Stimulated activated CD4-positive, alpha-beta T cell treated with anti-CD3 and anti-CD28 coated beads, Interleukin-12 subunit alpha, Interleukin-12 subunit beta, amount 100 ng/mL, for 48 hours (primary cell): ENCODE measurements around the gene RNF225.
"Not testable (repeated sequence)": the region's sequence is repeated elsewhere in the genome, so short reads cannot be mapped to it uniquely, and the experiment has no call there.

Source experiments
- DNase-seq, 3 donors: peaks; one replicate each; pipeline ENCODE4 v3.0.0-alpha.2; 2020; ENCODE audit warnings: low read depth in 2 of 3, low spot score in 1 of 3

Gene RNF225

GRCh38 chr19:58395220-58395978, at the start of gene RNF225:
Gene RNF225, plus strand, starts transcription at chr19:58395656. Its CDS starts 434 bp downstream, at chr19:58396090.
- no peak for DNase-seq

DNA sequence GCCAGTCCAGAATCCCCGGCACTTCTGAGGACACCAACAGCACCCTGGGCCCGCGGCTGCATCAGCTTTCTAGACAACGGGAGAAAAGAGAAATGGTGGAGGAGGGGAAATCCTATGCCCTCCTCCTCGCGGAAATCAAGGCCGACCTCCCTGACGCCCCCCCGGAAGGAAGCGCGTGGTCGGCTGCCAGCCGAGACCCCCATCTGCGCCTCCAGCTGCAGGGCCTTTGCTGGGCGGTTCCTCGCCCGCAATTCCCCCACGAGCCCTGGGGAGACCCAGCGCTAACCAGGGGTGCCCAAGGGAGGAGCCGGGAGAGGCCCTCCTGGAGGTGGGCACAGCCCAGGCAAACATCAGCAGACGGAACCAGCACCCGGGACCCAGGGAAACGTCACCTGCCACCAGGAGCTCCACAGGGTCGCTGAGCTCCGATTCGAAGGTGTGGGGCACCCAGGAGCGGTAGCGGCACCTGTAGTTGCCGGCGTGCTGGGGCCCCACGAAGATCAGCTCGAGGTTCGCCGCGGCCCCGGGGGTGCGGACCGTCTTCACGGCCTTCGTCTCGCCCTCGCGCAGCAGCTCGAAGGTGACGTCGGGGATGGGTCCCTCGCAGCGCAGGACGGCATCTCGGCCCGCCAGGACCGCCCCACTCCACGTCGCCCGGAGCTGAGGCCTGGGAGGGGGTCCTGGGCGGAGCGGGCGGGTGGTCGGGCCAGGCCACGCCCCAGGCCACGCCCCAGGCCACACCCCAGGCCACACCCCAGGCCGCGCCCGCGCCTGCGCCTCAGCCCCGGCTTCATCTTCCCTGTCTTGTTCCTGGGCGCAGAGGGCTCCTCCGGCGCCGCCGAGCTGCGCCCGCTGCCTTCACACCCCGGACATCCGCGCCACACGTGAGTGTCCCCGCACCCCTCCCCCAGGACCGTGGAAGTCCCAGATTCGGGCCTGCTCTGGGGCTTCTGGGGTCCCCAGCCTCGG, 48.2 kb upstream of the RNF225 start:
- DNase-seq, result peak; percentile 38 to 57 (median 42)

DNA sequence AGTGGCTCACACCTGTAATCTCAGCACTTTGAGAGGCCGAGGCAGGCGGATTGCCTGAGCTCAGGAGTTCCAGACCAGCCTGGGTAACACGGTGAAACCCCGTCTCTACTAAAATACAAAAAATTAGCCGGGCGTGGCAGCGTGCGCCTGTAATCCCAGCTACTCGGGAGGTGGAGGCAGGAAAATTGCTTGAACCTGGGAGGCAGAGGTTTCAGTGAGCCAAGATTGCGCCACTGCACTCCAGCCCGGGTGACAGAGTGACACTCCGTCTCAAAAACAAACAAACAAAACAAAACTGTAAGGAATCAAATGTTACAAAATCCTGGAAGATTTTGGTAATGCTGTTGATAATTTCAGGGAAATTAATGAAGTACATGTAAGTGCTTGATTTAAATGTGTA, 47.4 kb upstream of the RNF225 start:
- DNase-seq, result not testable (repeated sequence)

DNA sequence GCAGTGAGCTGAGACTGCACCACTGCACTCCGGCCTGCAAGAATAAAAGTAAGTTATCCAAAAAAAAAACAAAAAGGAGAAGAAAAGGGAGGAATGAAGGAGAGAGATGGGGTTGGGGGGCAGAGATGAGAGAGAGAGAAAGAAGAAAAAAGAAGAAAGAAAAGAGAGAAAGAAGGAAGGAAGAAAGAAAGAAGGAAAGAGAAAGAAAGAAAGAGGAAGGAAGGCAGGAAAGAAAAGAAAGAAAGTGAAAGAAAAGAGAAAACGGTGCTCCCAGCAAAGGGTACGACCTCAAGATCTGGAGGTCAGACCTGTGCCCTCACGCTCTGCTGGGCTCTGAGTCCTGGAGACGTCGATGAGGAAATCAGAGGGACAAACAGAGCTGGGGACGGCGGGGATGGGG, 45.9 kb upstream of the RNF225 start:
- DNase-seq, result no peak

- no peak for DNase-seq
These were observed 45.2 kb upstream of the RNF225 start for GRCh38 chr19:58350001-58350861.

GRCh38 chr19:58350871-58351557, 44.4 kb upstream of the RNF225 start:
- no peak for DNase-seq

GRCh38 chr19:58351558-58351878, 43.9 kb upstream of the RNF225 start:
- no peak for DNase-seq

- DNase-seq, result no peak
These were observed 43.3 kb upstream of the RNF225 start for GRCh38 chr19:58351990-58352755.

GRCh38 chr19:58352760-58353671, 42.4 kb upstream of the RNF225 start, which contains the start of gene A1BG:
Gene A1BG, minus strand, starts transcription at chr19:58353492. Its CDS starts 55 bp downstream, at chr19:58353437.
- DNase-seq, result no peak

DNA sequence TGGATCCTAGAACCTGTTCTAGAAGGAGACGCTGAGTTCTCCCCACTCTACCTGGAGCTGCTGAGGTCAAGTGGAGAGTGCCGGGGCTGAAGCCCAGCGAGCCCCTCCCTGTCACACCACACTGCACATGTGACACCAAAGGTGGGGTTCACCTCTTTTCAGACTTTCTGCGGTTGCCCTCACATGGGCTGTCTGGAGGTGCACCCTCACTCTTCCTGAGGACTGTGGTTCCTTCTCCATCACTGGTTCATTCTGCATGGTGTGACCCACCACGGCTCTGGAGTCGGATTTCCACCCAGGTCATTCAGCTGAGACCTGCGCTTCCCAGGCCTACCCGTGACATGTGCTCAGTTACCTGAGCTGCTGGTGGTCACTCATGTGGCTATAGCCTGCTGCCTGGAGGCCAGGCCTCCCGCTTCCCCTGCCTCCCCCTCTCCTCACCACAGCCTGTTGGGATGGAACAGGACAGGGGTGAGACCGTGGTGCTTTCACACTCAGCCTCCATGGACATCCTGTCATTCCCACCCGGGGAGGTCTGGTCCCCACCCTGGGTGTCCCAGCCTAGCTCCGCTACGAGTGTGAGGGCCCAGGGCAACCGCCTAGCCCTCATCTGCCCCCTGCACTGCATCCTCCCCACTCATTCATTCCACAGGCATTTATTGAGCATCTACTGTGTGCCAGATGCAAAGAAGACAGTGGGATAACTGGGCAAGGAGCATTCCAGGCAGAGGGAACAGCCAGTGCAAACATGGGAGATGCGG, 41.6 kb upstream of the RNF225 start:
- no peak for DNase-seq

- no peak for DNase-seq
These were observed 40.9 kb upstream of the RNF225 start for GRCh38 chr19:58354478-58355030.

DNA sequence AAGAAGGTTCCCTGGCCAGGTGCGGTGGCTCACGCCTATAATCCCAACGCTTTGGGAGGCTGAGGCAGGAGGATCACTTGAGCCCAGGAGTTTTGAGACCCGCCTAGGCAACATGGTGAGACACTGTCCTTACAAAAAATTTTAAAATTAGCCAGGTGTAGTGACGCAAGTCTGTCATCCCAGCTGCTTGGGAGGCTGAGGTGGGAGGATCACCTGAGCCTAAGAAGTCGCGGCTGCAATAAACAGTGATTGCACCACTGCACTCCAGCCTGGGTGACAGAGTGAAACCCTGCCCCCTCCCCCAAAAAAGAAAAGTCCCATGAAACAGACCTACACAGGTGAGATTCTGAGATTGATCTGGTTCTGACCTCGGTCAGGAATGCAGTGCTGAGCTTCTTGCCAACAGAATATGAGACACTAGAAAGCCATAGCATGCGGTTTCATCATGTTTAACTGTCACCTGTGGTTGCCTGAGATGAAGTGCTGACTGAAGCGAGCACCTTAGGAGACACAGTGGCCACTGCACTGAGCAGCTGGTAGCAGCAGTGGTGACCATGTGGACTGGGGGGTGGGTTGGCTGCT, 40.1 kb upstream of the RNF225 start:
- no peak for DNase-seq

GRCh38 chr19:58355908-58356765, 39.3 kb upstream of the RNF225 start:
- no peak for DNase-seq

DNA sequence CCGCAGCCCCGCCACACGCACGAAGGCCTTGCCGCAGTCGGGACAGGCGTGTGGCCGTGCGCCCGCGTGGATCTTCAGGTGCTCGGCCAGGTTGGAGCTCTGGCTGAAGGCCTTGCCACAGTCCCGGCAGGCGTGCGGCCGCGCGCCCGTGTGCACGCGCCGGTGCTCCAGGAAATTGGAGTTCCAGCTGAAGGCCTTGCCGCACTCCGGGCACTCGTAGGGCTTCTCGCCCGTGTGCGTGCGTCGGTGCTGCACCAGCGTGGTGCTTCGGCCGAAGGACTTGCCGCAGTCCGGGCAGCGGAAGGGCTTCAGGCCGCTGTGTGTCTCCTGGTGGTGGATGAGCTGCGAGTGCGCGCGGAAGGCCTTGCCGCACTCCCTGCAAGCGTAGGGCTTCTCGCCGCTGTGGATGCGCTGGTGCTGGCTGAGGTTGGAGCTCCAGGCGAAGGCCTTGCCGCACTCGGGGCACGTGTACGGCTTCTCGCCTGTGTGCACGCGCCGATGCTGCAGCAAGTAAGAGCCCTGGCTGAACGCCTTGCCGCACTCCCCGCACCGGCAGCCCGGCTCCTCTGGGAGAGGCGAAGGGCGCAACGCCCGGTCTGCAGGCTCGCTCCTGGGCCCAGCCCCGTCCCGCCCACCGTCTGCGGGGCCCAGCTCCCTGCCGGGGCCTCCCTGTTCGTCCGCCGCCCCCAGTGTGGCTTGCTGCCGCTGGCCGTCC, 38.5 kb upstream of the RNF225 start:
- no peak for DNase-seq

DNA sequence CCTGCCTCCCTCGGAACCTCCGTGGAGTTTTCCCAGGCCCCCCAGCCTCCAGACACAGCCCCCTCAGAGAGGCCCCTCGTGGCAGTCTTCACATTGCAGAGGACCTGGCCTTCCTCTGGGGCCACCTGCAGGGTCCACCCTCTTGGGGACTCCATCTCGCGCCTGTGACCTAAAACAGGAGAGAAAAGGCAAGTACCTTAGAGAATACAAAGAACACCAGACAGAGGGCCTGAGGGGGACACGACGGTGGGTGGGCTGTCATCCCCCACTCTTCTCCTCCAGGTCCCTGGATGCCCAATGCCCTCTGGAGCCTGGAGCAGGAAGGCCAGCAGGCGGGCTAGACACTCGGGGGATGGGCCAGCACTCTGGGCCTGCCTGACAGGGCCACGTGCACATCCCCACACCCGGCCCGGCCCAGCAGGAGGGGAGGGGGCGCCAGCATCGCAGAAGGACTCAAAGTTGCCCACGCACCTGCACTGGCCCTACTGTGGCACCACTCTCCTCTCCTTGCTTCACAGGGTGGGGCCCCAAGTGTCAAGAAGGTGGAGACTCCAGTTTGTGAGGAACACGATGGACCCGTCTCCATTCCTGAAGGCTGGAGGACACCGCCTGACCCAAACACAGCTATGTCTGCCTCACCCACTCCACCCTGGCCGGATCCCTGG, 37.8 kb upstream of the RNF225 start:
- DNase-seq, result no peak
